ENCODE measurements around the gene SNHG17.

The SNHG17 gene

DNA sequence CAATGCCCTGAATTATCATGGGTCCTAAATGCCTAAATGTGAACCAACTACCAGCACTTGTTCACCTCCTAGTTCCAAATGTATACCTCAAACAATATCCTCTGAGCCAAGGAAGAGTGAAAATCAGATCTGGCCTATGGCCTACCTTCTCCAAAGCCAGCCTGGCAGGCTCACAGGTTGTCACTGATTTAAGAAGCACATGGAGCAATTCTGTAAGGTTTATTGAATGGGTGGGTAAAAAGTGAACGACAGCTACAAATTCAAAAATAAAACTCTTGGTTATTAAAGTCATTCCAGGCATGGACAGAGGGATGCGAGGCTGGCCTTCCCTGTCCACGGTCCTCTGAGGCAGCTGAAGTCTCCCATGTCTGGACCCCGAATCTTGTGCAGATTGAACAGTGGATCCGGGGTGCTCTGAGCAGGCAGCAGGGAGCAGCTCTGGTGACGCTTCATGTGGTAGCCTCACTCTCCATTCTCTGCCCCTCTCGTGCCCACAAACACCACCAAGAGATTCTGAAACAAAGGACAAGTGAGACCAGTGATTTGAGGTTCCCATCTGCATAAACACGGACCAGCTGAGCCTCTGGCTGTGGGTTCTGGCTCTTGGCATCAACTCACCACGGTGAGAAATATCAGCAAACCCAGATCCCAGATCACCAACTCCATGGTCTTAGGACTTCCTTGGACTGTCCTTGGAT lies 14.6 kb downstream of the SNHG17 start:
- TF ChIP-seq, protein P1, sequence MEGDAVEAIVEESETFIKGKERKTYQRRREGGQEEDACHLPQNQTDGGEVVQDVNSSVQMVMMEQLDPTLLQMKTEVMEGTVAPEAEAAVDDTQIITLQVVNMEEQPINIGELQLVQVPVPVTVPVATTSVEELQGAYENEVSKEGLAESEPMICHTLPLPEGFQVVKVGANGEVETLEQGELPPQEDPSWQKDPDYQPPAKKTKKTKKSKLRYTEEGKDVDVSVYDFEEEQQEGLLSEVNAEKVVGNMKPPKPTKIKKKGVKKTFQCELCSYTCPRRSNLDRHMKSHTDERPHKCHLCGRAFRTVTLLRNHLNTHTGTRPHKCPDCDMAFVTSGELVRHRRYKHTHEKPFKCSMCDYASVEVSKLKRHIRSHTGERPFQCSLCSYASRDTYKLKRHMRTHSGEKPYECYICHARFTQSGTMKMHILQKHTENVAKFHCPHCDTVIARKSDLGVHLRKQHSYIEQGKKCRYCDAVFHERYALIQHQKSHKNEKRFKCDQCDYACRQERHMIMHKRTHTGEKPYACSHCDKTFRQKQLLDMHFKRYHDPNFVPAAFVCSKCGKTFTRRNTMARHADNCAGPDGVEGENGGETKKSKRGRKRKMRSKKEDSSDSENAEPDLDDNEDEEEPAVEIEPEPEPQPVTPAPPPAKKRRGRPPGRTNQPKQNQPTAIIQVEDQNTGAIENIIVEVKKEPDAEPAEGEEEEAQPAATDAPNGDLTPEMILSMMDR (IDR thresholded peaks at IDR 0.05), result no peak

DNA sequence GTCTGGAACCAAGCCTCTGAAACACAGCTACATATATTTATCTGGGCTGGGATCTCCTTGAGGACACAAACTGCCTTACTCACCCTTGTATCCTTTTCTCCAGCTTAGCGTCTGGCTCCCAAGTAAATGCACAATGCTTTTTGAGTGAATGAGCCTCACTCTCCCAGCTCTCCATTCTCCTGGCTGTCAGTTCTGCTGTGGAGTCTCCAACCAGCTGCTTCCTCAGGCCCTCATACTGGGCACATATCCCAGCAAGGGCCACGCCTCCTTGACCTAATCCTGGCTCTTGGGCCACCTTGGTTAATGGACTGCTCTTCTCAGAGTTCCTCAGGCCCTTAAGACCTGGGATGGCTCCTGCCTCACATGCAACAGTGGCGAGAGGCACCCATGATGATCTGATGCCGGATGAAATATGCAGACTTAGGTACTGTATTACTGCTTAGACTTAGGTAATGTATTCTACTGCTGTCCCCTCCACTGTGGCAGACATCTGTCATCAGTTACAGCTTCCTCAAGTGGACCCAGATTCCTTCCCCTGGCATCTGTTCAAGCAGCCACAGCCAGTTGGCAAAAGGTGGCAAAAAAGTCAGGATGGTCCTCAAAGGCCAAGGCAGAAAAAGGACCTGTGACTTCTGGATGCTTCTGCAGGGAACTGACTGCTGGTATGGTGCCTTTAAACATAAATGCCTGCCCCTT lies 16.5 kb downstream of the SNHG17 start:
- TF ChIP-seq, protein P1 (IDR thresholded peaks at IDR 0.05), result no peak

DNA sequence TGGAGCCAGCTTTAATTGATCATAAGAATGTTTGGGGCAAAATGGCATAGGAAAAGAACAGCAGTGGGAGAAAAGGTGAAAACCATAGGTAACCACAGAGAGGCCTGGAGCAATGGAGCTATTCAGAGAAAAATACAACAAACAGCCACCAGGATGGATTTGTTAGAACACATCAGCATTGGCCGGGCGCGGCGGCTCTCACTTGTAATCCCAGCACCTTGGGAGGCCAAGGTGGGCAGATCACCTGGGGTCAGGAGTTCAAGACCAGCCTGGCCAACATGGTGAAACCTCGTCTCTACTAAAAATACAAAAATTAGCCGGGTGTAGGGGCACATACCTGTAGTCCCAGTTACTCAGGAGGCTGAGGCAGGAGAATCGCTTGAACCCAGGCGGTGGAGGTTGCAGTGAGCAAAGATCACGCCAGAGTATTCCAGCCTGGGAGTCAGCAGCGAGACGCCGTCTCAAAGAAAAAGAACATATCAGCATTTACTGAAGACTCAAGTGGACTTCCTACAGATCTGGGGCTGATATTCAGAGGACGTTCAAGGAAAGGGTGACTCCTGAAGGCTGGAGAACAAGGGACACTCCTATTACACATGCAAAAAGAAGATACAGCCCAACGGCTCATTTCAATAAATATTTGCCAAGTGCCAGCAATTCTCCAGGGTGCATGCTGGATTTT lies 20.2 kb downstream of the SNHG17 start:
- TF ChIP-seq, protein P1 (IDR thresholded peaks at IDR 0.05), result no peak

DNA sequence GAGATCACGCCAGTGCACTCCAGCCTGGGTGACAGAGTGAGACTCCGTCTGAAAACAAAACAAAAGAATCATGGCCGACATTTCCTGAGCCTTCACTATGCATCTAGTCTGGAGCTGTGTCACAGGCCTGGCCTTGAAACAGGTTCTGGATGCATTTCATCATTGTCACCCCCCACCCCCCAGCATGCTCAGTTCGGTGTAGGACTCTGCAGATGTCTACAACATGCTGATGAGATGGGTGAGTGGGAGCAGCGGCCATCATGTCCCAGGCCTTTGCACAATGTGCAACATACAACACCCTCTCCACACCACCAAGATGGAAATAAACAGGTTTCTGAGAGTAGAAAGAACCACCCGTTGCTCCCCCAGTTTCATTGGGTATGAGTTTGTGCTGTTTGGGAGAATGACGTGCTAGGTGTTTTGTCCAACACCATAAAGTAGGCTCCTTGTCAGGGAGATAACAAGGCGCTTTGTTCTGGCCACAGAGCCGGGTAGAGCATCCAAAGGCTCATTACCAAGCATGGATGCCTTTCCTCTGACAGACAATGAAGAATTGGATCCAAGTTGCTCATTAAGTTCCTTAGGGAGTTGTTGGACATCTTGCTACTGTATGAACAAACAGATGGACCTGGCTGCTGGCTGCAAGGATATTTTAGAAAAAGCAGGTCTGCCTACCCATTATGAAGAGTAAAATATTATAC lies 22.1 kb downstream of the SNHG17 start:
- TF ChIP-seq, protein P1 (IDR thresholded peaks at IDR 0.05), result no peak

DNA sequence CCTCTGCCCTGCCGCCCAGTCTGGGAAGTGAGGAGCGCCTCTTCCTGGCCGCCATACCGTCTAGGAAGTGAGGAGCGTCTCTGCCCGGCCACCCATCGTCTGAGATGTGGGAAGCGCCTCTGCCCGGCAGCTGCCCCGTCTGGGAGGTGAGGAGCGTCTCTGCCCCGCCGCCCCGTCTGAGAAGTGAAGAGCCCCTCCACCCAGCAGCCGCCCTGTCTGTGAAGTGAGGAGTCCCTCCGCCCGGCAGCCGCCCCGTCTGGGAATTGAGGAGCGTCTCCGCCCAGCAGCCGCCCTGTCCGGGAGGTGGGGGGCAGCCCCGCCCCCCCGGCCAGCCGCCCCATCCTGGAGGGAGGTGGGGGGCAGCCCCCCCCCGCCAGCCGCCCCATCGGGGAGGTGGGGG lies 27.8 kb downstream of the SNHG17 start:
- TF ChIP-seq, protein P1 (IDR thresholded peaks at IDR 0.05), result no peak

DNA sequence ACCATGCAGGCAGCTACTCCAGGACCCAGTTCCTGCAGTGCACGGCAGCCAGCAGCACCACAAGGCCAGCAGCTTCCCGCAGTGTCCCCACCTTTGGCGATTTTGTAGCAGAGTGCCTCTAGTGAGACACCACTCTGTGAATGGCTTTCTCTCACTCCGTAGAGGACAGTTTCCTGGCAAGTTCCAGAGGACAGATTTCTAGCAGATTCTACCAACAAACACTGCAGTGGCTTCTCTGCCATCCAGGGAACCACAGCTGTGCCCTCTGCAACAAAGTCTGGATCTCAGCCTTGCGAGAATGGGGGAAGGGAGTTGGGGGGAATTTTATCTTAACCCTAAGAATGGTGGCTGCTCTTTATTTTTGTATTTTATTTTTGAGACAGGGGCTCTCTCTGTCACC lies 28.7 kb downstream of the SNHG17 start:
- TF ChIP-seq, protein P1 (IDR thresholded peaks at IDR 0.05), result no peak

DNA sequence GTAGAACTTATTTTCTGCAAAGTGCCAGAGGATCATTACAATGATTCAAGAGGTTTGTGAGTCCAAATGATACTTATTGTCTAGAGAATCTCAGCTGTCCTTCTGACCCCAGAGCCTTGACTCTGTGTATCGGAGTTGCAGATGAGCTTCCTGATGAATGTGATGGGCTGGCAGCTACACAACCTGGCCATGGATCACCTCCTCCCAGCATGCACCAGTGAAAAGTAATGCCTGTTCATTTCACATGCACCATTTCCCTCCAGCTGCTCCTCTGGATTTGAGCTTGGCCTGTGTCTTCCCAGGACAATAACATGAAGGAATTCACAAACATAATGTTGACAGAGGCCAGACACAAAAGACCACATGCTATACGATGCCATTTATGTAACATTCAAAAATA lies 30.0 kb downstream of the SNHG17 start:
- TF ChIP-seq, protein P1 (IDR thresholded peaks at IDR 0.05), result no peak

Data from LNCAP (cell line).